T1000 (cell line): ENCODE data around the gene GNL1.

Source experiments
- DNase-seq: peaks from one replicate; lab custom pipeline; 2025; ENCODE audit warnings: mixed read lengths; lab: John Stamatoyannopoulos, UW

Gene GNL1, protein sequence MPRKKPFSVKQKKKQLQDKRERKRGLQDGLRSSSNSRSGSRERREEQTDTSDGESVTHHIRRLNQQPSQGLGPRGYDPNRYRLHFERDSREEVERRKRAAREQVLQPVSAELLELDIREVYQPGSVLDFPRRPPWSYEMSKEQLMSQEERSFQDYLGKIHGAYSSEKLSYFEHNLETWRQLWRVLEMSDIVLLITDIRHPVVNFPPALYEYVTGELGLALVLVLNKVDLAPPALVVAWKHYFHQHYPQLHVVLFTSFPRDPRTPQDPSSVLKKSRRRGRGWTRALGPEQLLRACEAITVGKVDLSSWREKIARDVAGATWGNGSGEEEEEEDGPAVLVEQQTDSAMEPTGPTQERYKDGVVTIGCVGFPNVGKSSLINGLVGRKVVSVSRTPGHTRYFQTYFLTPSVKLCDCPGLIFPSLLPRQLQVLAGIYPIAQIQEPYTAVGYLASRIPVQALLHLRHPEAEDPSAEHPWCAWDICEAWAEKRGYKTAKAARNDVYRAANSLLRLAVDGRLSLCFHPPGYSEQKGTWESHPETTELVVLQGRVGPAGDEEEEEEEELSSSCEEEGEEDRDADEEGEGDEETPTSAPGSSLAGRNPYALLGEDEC

GRCh38 chr6:30556066-30556905 lies at the start of gene GNL1:
Gene GNL1, minus strand, starts transcription at chr6:30556489. Its CDS starts 286 bp downstream, at chr6:30556203.
- peak; percentile 91 for DNase-seq

DNA sequence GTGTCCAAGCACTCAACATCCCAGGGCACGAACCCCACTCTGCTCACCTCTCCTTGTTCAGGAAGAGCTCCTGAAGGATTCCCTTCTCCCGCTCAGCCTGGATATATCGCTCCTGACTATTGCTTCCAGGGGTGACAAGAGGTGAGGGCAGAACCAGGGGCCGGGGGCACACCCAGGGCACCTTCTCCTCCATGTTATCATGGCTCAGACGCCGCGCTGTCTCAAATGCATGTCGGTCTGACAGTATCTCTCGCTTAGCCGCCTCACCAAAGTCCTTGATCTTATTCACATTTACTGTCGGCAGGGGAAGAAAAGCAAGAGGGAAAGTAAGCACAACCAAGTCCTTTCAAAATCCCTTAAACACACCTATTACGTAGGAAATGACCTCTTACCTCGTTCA lies 47.7 kb upstream of the GNL1 start:
- no peak for DNase-seq

DNA sequence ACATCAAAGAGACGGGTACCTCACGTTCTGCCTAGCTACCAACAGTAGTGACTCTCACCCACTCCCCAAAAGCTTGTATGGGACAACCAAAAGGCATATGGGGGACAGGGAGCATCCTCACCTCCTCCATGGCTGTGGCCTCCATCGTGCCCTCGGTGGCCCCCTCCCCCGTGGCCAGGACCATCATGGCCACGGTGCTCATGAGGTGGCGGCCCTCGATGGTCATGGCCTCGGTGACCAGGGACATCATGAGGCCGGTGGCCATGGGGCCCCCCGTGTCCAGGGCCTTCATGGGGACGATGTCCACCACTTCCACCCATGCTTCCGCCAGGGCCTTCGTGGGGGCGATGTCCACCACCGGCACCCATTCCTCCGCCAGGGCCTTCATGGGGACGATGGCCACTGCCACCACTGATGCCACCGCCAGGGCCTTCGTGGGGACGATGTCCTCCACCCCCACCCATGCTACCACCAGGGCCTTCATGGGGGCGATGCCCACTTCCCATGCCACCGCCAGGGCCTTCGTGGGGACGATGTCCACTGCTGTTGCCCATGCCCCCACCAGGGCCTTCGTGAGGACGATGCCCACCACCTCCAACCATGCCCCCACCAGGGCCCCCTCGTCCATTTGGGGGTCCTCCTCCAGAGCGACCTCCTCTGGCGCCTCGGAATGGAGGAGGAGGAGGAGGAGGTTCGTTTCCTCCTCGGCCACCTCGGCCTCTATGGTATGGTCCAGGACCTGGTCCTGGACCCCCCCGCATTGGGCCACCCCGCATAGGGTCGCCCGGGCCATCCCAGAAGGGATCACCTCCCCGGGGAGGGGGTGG lies 45.7 kb upstream of the GNL1 start:
- DNase-seq, result no peak

DNA sequence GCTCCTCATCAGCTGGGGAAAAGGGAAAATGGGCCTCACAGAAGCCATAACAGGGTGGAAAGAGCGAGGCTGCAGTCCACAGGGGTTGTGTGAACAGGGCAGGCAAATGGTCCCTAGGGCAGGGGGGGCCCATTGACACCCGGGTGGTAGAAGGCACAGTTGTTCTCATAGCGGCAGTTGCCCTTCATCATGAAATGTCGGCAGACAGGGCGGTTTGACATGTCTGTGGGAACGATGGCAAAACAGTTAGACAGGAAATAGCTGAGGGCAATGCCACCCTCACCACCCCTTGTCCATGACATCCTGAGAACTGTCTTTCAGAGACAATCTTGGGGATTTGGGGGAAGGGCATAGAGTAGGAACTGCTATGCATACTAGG lies 45.1 kb upstream of the GNL1 start:
- DNase-seq, result no peak

GRCh38 chr6:30600451-30600961 lies 44.2 kb upstream of the GNL1 start:
- DNase-seq, result no peak

DNA sequence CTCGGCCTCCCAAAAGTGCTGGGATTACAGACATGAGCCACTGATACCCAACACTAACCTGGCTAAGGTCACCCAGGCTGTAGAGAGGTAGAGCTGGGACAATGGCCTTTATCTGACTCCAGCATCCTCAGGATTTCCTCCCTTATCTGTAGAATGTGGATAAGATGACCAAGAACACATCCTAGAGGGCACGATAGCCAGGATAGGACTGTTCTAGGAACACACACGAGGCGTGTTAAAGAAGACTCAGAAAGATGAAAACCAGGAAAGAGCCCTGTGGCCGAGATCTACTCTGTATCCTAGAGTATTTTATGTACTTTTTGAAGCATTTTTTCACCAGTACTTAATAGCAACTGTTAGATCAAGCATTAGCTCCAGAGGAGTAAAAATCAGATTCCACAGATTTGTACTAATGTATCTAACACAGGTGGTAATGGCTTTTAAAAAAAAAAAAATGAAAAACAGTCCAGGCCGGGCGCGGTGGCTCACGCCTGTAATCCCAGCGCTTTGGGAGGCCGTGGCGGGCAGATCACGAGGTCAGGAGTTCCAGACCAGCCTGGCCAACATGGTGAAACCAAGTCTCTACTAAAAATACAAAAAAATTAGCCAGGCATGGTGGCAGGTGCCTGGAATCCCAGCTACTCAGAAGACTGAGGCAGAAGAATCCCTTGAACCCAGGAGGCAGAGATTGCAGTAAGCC lies 43.5 kb upstream of the GNL1 start:
- no peak for DNase-seq

GRCh38 chr6:30598912-30599624 lies 42.8 kb upstream of the GNL1 start:
- DNase-seq, result no peak

GRCh38 chr6:30597315-30598144 lies 41.2 kb upstream of the GNL1 start:
- peak; percentile 65 for DNase-seq

DNA sequence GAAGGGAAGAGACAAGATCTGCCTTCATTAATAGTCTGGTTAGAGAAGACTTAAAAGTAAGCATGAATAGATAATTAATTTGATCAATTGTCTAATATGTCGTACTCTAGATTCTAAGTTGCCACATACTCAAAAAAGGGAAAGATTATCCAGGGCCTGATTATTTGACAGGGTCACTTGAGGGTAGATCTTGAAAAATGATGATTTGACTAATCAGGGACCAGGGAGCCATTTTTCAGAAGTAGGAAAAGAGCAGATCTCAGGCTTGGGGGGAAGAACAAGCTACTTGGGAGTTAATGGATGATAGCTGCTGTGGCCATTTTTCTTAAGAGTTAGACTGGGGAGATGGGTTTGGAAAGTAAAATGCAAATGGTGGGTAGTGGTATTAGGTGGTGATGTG lies 36.0 kb upstream of the GNL1 start:
- no peak for DNase-seq

GRCh38 chr6:30591008-30591407 lies 34.7 kb upstream of the GNL1 start:
- DNase-seq, result no peak

- DNase-seq, result no peak
Observed at GRCh38 chr6:30590509-30590908, 34.2 kb upstream of the GNL1 start.

GRCh38 chr6:30589754-30590358 lies 33.6 kb upstream of the GNL1 start:
- DNase-seq, result no peak

DNA sequence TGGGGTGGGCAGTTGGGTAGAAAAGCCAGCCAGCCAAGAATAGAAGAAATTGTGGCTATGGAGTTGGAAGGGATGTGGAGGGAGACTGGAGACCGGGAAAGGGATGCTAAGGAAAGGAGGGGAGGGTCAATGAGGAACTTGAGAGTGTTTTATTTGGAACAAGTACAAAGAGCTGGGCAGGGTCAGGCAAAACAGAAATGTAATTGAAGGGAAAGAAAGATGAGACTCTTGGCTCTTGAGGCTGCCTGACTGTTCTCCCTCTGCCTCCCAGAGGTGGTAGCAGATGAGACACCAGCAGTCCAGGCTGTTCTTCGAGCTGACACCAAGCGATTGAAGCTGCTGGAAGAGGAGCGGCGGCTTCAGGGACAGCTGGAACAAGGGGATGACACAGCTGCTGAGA lies 27.6 kb upstream of the GNL1 start:
- DNase-seq, result no peak

- no peak for DNase-seq
Observed at GRCh38 chr6:30578051-30578450, 21.8 kb upstream of the GNL1 start.

- DNase-seq, result no peak
Observed at GRCh38 chr6:30573113-30573512, 16.8 kb upstream of the GNL1 start.

- DNase-seq, result no peak
Observed at GRCh38 chr6:30572148-30572547, 15.9 kb upstream of the GNL1 start.

GRCh38 chr6:30571762-30572082 lies 15.4 kb upstream of the GNL1 start:
- no peak for DNase-seq

- DNase-seq, result peak; percentile 99
Observed at GRCh38 chr6:30571075-30571761, 14.9 kb upstream of the GNL1 start, which contains the start of gene ABCF1. Gene ABCF1, plus strand, starts transcription at chr6:30571442. Its CDS starts 46 bp downstream, at chr6:30571488.

DNA sequence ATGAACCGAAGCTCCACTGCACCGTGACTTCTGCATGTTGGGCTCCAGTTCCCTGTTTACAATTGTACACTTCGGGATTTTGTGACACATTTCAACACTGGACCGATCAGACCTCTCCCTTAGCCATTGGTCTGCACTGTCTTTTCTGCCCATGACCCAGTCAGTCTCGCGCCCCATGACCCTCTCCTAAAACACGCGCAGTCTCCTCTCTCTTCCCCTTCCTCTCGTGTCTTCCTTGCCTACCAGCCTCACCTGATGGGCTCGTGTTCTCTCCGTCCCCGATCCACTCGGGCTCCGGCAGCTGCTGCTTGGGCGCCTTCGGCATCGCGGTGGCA lies 14.4 kb upstream of the GNL1 start:
- DNase-seq, result no peak
